Neural progenitor cell (in vitro differentiated cells): ENCODE data around the gene SNRNP25. TPM values are rescaled to one million over a fixed set of nuclear protein-coding genes. Genes with fewer than 3 reads are reported as not detected.

Experiments
- DNase-seq: peaks from one replicate; pipeline ENCODE4 v3.0.0-alpha.2; 2016; ENCODE audit warnings: low spot score
- H2AFZ ChIP-seq: fragments of 200-600 bp; sonication (generic); replicated peaks from 2 replicates; pipeline ENCODE4 v1.6.1; 2016; ENCODE audit warnings: antibody characterized with exemption
- H3F3A ChIP-seq: fragments of 200-600 bp; sonication (generic); 2 replicates; pipeline ENCODE4 v1.6.1; 2016; ENCODE audit warnings: antibody characterized with exemption, low read depth
- H3K27ac ChIP-seq: fragments of 200-600 bp; sonication (generic); 2 replicates; pipeline ENCODE4 v1.5.1; 2016; ENCODE audit warnings: mild to moderate bottlenecking
- H3K27me3 ChIP-seq: fragments of 200-600 bp; sonication (generic); 2 replicates; pipeline ENCODE4 v1.6.1; 2016; ENCODE audit warnings: mild to moderate bottlenecking, moderate library complexity
- H3K36me3 ChIP-seq: fragments of 200-600 bp; sonication (generic); 2 replicates; pipeline ENCODE4 v1.5.1; 2016
- H3K4me1 ChIP-seq: fragments of 200-600 bp; sonication (generic); 2 replicates; pipeline ENCODE4 v1.6.1; 2016; ENCODE audit warnings: mixed run types
- H3K4me2 ChIP-seq: fragments of 200-600 bp; sonication (generic); 2 replicates; pipeline ENCODE4 v1.6.1; 2016
- H3K4me3 ChIP-seq: fragments of 200-600 bp; sonication (generic); 2 replicates; pipeline ENCODE4 v1.5.1; 2016
- H3K79me2 ChIP-seq: fragments of 200-600 bp; sonication (generic); 2 replicates; pipeline ENCODE4 v1.6.1; 2016; ENCODE audit warnings: low read depth
- H3K9ac ChIP-seq: fragments of 200-600 bp; sonication (generic); 2 replicates; pipeline ENCODE4 v1.6.1; 2016
- H3K9me3 ChIP-seq: fragments of 200-600 bp; sonication (generic); 2 replicates; pipeline ENCODE4 v1.5.1; 2016; ENCODE audit warnings: low read depth
- H4K20me1 ChIP-seq: fragments of 200-600 bp; sonication (generic); 2 replicates; pipeline ENCODE4 v1.6.1; 2016; ENCODE audit warnings: low read depth
- H3K27ac Mint-ChIP-seq: 3 replicates; pipeline ENCODE4 v1.8.0; 2021; ENCODE audit warnings: mixed read lengths
- H3K27me3 Mint-ChIP-seq: 2 replicates; pipeline ENCODE4 v1.8.0; 2022; ENCODE audit warnings: low read depth, mild to moderate bottlenecking, inconsistent platforms, moderate library complexity, mixed read lengths; ENCODE audit not compliant: insufficient read depth
- H3K36me3 Mint-ChIP-seq: 3 replicates; pipeline ENCODE4 v1.8.0; 2021; ENCODE audit warnings: mixed read lengths
- H3K4me1 Mint-ChIP-seq: 3 replicates; pipeline ENCODE4 v1.8.0; 2021; ENCODE audit warnings: mixed read lengths
- H3K4me3 Mint-ChIP-seq: 3 replicates; pipeline ENCODE4 v1.8.0; 2021; ENCODE audit warnings: mild to moderate bottlenecking, moderate library complexity, mixed read lengths
- H3K9me3 Mint-ChIP-seq: 3 replicates; pipeline ENCODE4 v1.8.0; 2020; ENCODE audit warnings: mixed read lengths
- EZH2 ChIP-seq: fragments of 200-600 bp; sonication (generic); IDR thresholded peaks from 2 replicates; pipeline ENCODE4 v1.6.1; 2017; ENCODE audit warnings: antibody characterized with exemption, mild to moderate bottlenecking, moderate library complexity
- EZH2phosphoT487 ChIP-seq: fragments of 200-600 bp; sonication (generic); IDR thresholded peaks from 2 replicates; pipeline ENCODE4 v1.6.1; 2017; ENCODE audit warnings: antibody characterized with exemption
- total RNA-seq: library from RNA; depleted of rRNA; stranded (reverse); fragments of >200 nt; gene quantifications from 2 replicates; pipeline ENCODE4 v1.2.3, GENCODE V29; 2015; ENCODE audit warnings: low replicate concordance
- TF ChIP-seq, protein P1 (sequence below): fragments of 200-600 bp; sonication (generic); IDR thresholded peaks from 2 replicates; pipeline ENCODE4 v1.5.1; 2017; ENCODE audit warnings: antibody characterized with exemption, mild to moderate bottlenecking

Gene SNRNP25
- total RNA-seq, 1 donor from 2014 or later, result 49.8 TPM

DNA sequence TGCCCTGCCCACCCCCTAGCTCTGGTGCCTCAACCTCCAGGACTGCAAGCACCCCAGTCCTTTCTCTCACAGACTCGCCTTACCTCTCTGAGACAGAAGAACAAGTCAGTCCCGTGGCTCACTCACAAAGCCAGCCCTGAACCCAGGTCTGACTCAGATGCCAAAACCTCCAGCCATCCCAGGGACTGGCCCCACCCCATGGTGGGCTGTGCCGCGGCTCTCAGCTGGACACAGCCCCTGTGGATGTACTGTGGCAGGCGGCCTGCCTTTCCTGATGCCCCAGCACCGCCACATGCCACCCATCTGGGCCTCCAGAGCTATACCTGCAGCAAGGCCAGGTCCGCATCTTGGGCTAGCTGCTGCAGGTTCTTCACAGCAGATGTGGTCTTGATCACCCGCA is 44.2 kb downstream of the SNRNP25 start:
- Mint-ChIP-seq H3K36me3 (peaks cover 2% of the 10 kb centered on the region), H3K4me1 (no peaks in the 10 kb centered on the region), H3K4me3 (no peak overlapping the region), H3K27ac (no peak overlapping the region), H3K27me3 (peaks cover 6% of the 10 kb centered on the region), H3K9me3 (no peaks in the 10 kb centered on the region)
- Histone ChIP-seq H3F3A (peaks cover 5% of the 10 kb centered on the region), H3K27me3 (no peaks in the 10 kb centered on the region), H2AFZ (no peak overlapping the region), H3K36me3 (no peaks in the 10 kb centered on the region), H3K79me2 (no peaks in the 10 kb centered on the region), H3K9ac (no peak overlapping the region), H3K4me2 (no peak overlapping the region), H3K4me1 (no peaks in the 10 kb centered on the region), H4K20me1 (peaks cover 7% of the 10 kb centered on the region), H3K4me3 (no peak overlapping the region), H3K27ac (no peak overlapping the region), H3K9me3 (no peaks in the 10 kb centered on the region)
- no peak for TF ChIP-seq EZH2
- TF ChIP-seq EZH2phosphoT487, result no peak
- TF ChIP-seq, protein P1, sequence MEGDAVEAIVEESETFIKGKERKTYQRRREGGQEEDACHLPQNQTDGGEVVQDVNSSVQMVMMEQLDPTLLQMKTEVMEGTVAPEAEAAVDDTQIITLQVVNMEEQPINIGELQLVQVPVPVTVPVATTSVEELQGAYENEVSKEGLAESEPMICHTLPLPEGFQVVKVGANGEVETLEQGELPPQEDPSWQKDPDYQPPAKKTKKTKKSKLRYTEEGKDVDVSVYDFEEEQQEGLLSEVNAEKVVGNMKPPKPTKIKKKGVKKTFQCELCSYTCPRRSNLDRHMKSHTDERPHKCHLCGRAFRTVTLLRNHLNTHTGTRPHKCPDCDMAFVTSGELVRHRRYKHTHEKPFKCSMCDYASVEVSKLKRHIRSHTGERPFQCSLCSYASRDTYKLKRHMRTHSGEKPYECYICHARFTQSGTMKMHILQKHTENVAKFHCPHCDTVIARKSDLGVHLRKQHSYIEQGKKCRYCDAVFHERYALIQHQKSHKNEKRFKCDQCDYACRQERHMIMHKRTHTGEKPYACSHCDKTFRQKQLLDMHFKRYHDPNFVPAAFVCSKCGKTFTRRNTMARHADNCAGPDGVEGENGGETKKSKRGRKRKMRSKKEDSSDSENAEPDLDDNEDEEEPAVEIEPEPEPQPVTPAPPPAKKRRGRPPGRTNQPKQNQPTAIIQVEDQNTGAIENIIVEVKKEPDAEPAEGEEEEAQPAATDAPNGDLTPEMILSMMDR, result no peak
- DNase-seq, result no peak

DNA sequence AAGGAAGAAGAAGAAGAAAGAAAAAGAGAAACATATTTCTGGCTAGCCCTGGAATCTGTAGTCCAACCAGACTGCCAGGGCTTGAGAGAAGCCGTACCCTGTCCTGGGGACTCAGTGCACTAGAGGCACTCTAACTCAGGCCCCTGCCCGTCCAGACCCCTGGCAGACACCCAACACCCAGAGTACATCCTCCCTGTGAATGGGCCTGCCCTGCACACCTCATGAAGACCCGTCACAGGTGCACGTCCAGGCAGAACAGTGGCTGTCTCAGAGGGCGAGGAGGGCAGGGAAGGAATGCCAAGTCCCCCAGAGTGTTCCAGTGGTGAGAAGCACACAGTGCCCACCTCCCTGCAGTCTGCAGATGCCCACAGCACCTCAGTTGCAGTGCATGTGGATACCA is 47.4 kb downstream of the SNRNP25 start:
- H3K4me3 Mint-ChIP-seq, result no peak overlapping the region
- Histone ChIP-seq H3K36me3 (no peaks in the 10 kb centered on the region), H3K27me3 (no peaks in the 10 kb centered on the region), H3F3A (peaks cover 5% of the 10 kb centered on the region), H2AFZ (no peak overlapping the region), H3K4me3 (no peak overlapping the region), H3K4me2 (no peak overlapping the region), H3K4me1 (no peaks in the 10 kb centered on the region), H4K20me1 (peaks cover 16% of the 10 kb centered on the region), H3K27ac (no peak overlapping the region), H3K9me3 (no peaks in the 10 kb centered on the region), H3K9ac (no peak overlapping the region), H3K79me2 (no peaks in the 10 kb centered on the region)
- H3K9me3 Mint-ChIP-seq, result no peaks in the 10 kb centered on the region
- no peak for DNase-seq
- peaks cover 2% of the 10 kb centered on the region for H3K36me3 Mint-ChIP-seq
- peaks cover 3% of the 10 kb centered on the region for H3K27me3 Mint-ChIP-seq
- TF ChIP-seq, protein P1, result no peak
- no peak for TF ChIP-seq EZH2phosphoT487
- no peak for TF ChIP-seq EZH2
- no peak overlapping the region for H3K27ac Mint-ChIP-seq
- H3K4me1 Mint-ChIP-seq, result no peaks in the 10 kb centered on the region

DNA sequence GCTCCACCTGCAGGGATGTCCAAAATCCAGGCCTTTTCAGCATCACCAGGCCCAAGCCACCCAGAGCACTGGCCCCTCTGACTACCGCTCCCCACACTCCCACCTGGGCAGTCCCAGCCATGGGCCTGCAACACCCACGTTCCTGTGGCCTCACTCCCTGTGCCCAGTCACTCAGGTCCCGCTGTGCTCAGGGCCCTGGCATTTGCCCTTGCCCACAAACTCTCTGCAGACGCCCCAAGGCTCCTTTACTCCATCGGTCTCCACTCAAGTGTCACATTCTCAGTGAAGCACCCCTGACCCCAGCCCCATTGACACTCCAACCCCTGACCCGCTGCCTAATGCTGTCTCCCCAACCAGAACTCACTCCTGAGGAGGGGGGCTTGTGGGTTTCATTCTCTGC is 48.0 kb downstream of the SNRNP25 start:
- H2AFZ ChIP-seq, result no peak overlapping the region
- no peak overlapping the region for H3K27ac ChIP-seq
- H3K27ac Mint-ChIP-seq, result peak overlapping the region; percentile 58
- no peaks in the 10 kb centered on the region for H3K9me3 ChIP-seq
- H3K4me1 ChIP-seq, result no peaks in the 10 kb centered on the region
- TF ChIP-seq EZH2, result no peak
- TF ChIP-seq, protein P1, result no peak
- H3K4me3 ChIP-seq, result no peak overlapping the region
- DNase-seq, result no peak
- no peak overlapping the region for H3K4me3 Mint-ChIP-seq
- no peaks in the 10 kb centered on the region for H3K9me3 Mint-ChIP-seq
- H3K9ac ChIP-seq, result no peak overlapping the region
- H3K36me3 ChIP-seq, result no peaks in the 10 kb centered on the region
- no peaks in the 10 kb centered on the region for H3K79me2 ChIP-seq
- peaks cover 2% of the 10 kb centered on the region for H3K36me3 Mint-ChIP-seq
- H4K20me1 ChIP-seq, result peaks cover 16% of the 10 kb centered on the region
- peaks cover 2% of the 10 kb centered on the region for H3K27me3 Mint-ChIP-seq
- H3F3A ChIP-seq, result peaks cover under 1% of the 10 kb centered on the region
- H3K27me3 ChIP-seq, result no peaks in the 10 kb centered on the region
- no peaks in the 10 kb centered on the region for H3K4me1 Mint-ChIP-seq
- no peak overlapping the region for H3K4me2 ChIP-seq
